RWPE2 (cell line): ENCODE results near the gene GRAP2.
A peak's percentile ranks its signal among the peaks of the same experiment; 100 is the strongest.

ENCODE experiments used
- ATAC-seq: fragments of 200-7000 bp; cut with Tn5 transposase; 3 replicates; pipeline ENCODE4 v1.9.1; 2021; ENCODE audit warnings: low read depth
- DNase-seq: peaks from one replicate; pipeline ENCODE4 v3.0.0-alpha.2; 2020; ENCODE audit warnings: low spot score
- H3K27ac ChIP-seq: fragments of 450-650 bp; 2 replicates; pipeline ENCODE4 v1.5.1; 2017; ENCODE audit warnings: mild to moderate bottlenecking; ENCODE audit not compliant: poor library complexity, severe bottlenecking
- H3K27me3 ChIP-seq: fragments of 250-450 bp; sonication (Bioruptor Pico); 2 replicates; pipeline ENCODE4 v1.5.1; 2021; ENCODE audit warnings: mild to moderate bottlenecking, moderate library complexity; ENCODE audit not compliant: insufficient read depth, poor library complexity, severe bottlenecking
- H3K36me3 ChIP-seq: fragments of 250-450 bp; sonication (Bioruptor Pico); 2 replicates; pipeline ENCODE4 v1.5.1; 2020; ENCODE audit warnings: low read depth, mild to moderate bottlenecking, moderate library complexity
- H3K4me1 ChIP-seq: fragments of 250-450 bp; sonication (Bioruptor Pico); 2 replicates; pipeline ENCODE4 v1.5.1; 2021; ENCODE audit warnings: mild to moderate bottlenecking, moderate library complexity; ENCODE audit not compliant: insufficient read depth, poor library complexity, severe bottlenecking
- H3K4me3 ChIP-seq: fragments of 250-450 bp; sonication (Bioruptor Pico); 2 replicates; pipeline ENCODE4 v1.5.1; 2021; ENCODE audit warnings: mild to moderate bottlenecking, moderate library complexity; ENCODE audit not compliant: severe bottlenecking
- H3K9me3 ChIP-seq: fragments of 250-450 bp; sonication (Bioruptor Pico); 2 replicates; pipeline ENCODE4 v1.5.1; 2021; ENCODE audit warnings: mild to moderate bottlenecking, moderate library complexity; ENCODE audit not compliant: severe bottlenecking
- CTCF ChIP-seq: fragments of 450-650 bp; IDR thresholded peaks from one replicate; pipeline ENCODE4 v1.5.1; 2017; ENCODE audit warnings: mild to moderate bottlenecking, moderate library complexity; ENCODE audit not compliant: poor library complexity, severe bottlenecking

GRAP2 gene

GRCh38 chr22:40014667-40015248, 113.9 kb downstream of the GRAP2 start:
- peak overlapping the region; percentile 52 for H3K27ac ChIP-seq

DNA sequence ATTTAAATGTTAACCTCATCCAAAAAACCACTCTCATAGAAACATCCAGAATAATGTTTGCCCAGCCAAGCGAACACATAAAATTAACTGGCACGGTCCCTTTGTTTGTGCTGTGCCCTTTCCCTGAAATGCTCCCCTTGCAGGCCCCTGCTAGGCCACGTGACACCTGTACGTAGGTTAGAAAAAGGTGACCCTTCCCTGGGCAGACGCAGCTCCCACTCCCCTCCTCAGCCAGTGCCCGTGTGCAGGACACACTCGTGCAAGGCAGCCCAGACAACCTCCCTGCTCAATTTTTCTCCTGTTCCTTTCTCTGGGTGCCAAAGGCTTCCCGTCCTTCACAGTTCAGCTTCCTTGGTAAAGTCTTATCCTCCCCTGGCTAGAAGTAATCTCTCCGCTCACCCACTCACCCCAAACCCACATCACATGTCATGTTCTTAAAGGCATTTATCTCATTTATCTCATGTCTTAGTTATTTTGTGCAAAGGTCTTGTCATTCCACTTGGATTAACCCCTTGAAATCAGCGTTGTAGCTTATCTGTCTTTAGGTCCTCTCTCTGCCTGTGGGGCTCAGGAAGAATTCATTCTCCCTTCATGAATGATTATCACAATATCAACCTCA, 114.6 kb downstream of the GRAP2 start:
- Histone ChIP-seq H3K4me3 (no peak overlapping the region), H3K27ac (peak overlapping the region; percentile 52)
- no peak for DNase-seq

More at GRCh38 chr22:40014667-40015248, 113.9 kb downstream of the GRAP2 start:
- H3K4me3 ChIP-seq = no peak overlapping the region
- no peaks in the 10 kb centered on the region for H3K27me3 ChIP-seq
- H3K9me3 ChIP-seq = no peaks in the 10 kb centered on the region
- DNase-seq (no peak), ATAC-seq (peak; percentile 65; the same call in 2 of the 3 replicates)
- peaks cover 3% of the 10 kb centered on the region for H3K36me3 ChIP-seq
- no peak for TF ChIP-seq CTCF
- H3K4me1 ChIP-seq = peaks cover 35% of the 10 kb centered on the region

DNA sequence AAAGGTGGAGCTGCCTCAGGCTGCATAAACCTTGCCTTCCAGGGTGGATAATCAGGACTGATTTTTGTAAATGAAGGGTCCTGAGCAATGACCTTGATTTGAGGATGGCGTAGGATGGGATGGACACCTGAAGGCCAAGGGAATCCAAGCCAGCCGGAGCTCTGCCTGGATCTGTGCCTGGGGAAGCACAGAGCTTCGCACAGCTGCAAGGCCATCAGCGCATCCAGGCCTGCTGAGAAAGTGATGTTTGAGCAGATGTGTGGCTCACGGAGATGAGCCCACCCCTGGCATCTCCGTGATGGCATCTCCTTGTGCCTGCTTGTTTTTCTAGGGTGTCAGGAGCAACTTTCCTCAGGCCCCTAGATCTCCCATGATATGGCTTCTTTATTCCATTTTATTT, 117.2 kb downstream of the GRAP2 start:
- Histone ChIP-seq H3K4me1 (peaks cover 45% of the 10 kb centered on the region), H3K36me3 (peaks cover 22% of the 10 kb centered on the region), H3K27ac (no peak overlapping the region), H3K4me3 (no peak overlapping the region), H3K9me3 (no peaks in the 10 kb centered on the region), H3K27me3 (no peaks in the 10 kb centered on the region)
- DNase-seq (no peak), ATAC-seq (no peak)
- TF ChIP-seq CTCF = no peak

More for the DNA sequence above, 114.6 kb downstream of the GRAP2 start:
- no peak for ATAC-seq
- Histone ChIP-seq H3K36me3 (peaks cover 10% of the 10 kb centered on the region), H3K27me3 (no peaks in the 10 kb centered on the region), H3K9me3 (no peaks in the 10 kb centered on the region), H3K4me1 (peaks cover 35% of the 10 kb centered on the region)
- TF ChIP-seq CTCF = no peak

- no peak for TF ChIP-seq CTCF
- ATAC-seq = peak; percentile 59; the same call in 2 of the 3 replicates
- Histone ChIP-seq H3K36me3 (peaks cover 22% of the 10 kb centered on the region), H3K4me3 (no peak overlapping the region), H3K9me3 (no peaks in the 10 kb centered on the region), H3K4me1 (peaks cover 41% of the 10 kb centered on the region), H3K27ac (peak overlapping the region; percentile 9), H3K27me3 (no peaks in the 10 kb centered on the region)
- DNase-seq = no peak
These were observed 118.2 kb downstream of the GRAP2 start for GRCh38 chr22:40019100-40019499.

- Histone ChIP-seq H3K4me3 (no peak overlapping the region), H3K27ac (no peak overlapping the region), H3K9me3 (no peaks in the 10 kb centered on the region), H3K27me3 (no peaks in the 10 kb centered on the region), H3K36me3 (peaks cover 22% of the 10 kb centered on the region), H3K4me1 (peaks cover 23% of the 10 kb centered on the region)
- ATAC-seq = no peak
- TF ChIP-seq CTCF = no peak
- no peak for DNase-seq
These were observed 120.1 kb downstream of the GRAP2 start for GRCh38 chr22:40020956-40021355.
